Liver (tissue), 9 donors: ENCODE measurements around the gene TAPT1. TPM values are rescaled to one million over a fixed set of nuclear protein-coding genes. Genes with fewer than 3 reads are reported as not detected.

Experiments used
- DNase-seq: peaks from one replicate; pipeline ENCODE4 v3.0.0-alpha.2; 2017; ENCODE audit warnings: low spot score
- H3K27ac ChIP-seq, 2 donors: one replicate each; pipeline ENCODE4 v1.7.0; 2013; ENCODE audit warnings: inconsistent platforms in 2 of 2, low read length in 2 of 2, control low read depth in 1 of 2, low read depth in 1 of 2, mild to moderate bottlenecking in 1 of 2
- H3K27me3 ChIP-seq, 4 donors: one replicate each; pipeline versions ENCODE4 v1.6.1 to v1.7.0; 2013; ENCODE audit warnings: low read length in 3 of 4, inconsistent platforms in 1 of 4, mild to moderate bottlenecking in 1 of 4, moderate library complexity in 1 of 4; ENCODE audit not compliant: control insufficient read depth in 4 of 4, insufficient read depth in 4 of 4
- H3K36me3 ChIP-seq, 4 donors: one replicate each; pipeline versions ENCODE4 v1.6.1 to v1.7.0; 2013; ENCODE audit warnings: low read length in 3 of 4, mild to moderate bottlenecking in 3 of 4, low read depth in 1 of 4, moderate library complexity in 1 of 4; ENCODE audit not compliant: control insufficient read depth in 4 of 4, insufficient read depth in 3 of 4
- H3K4me1 ChIP-seq, 4 donors: one replicate each; pipeline versions ENCODE4 v1.6.1 to v1.7.0; 2013; ENCODE audit warnings: low read length in 3 of 4, mild to moderate bottlenecking in 3 of 4, moderate library complexity in 1 of 4; ENCODE audit not compliant: control insufficient read depth in 4 of 4, insufficient read depth in 4 of 4
- H3K4me3 ChIP-seq, 3 donors: one replicate each; pipeline versions ENCODE4 v1.6.1 to v1.7.0; 2013; ENCODE audit warnings: low read length in 3 of 3, control low read depth in 1 of 3, low read depth in 1 of 3, mild to moderate bottlenecking in 1 of 3
- H3K9ac ChIP-seq, 2 donors: one replicate each; pipeline ENCODE4 v1.7.0; 2013; ENCODE audit warnings: low read length in 2 of 2, mild to moderate bottlenecking in 2 of 2, moderate library complexity in 2 of 2, control low read depth in 1 of 2, low read depth in 1 of 2
- H3K9me3 ChIP-seq, 4 donors: one replicate each; pipeline versions ENCODE4 v1.6.1 to v1.7.0; 2013; ENCODE audit warnings: low read length in 3 of 4; ENCODE audit not compliant: control insufficient read depth in 4 of 4
- EGR1 ChIP-seq, 2 donors: IDR thresholded peaks; 2 replicates each; pipeline ENCODE4 v1.6.1; 2016 to 2018; ENCODE audit warnings: antibody characterized with exemption in 2 of 2, low read depth in 2 of 2
- FOXA2 ChIP-seq: IDR thresholded peaks from 2 replicates; pipeline ENCODE4 v1.6.1; 2016; ENCODE audit warnings: antibody characterized with exemption
- HNF4A ChIP-seq, 2 donors: conservative IDR thresholded peaks; 2 replicates each; pipeline ENCODE4 v1.6.1; 2016; ENCODE audit warnings: antibody characterized with exemption in 2 of 2, mild to moderate bottlenecking in 2 of 2
- HNF4G ChIP-seq: IDR thresholded peaks from 2 replicates; pipeline ENCODE4 v1.6.1; 2016; ENCODE audit warnings: antibody characterized with exemption
- JUND ChIP-seq, 2 donors: IDR thresholded peaks; 2 replicates each; pipeline ENCODE4 v1.6.1; 2016; ENCODE audit warnings: antibody characterized with exemption in 2 of 2
- NR2F2 ChIP-seq: IDR thresholded peaks from 2 replicates; pipeline ENCODE4 v1.6.1; 2016; ENCODE audit warnings: antibody characterized with exemption
- RAD21 ChIP-seq, 2 donors: IDR thresholded peaks; 2 replicates each; pipeline ENCODE4 v1.6.1; 2016; ENCODE audit warnings: antibody characterized with exemption in 2 of 2, mild to moderate bottlenecking in 2 of 2
- RXRA ChIP-seq, 2 donors: IDR thresholded peaks; 2 replicates each; pipeline ENCODE4 v1.6.1; 2017 to 2018; ENCODE audit warnings: antibody characterized with exemption in 2 of 2, mild to moderate bottlenecking in 1 of 2
- SP1 ChIP-seq: IDR thresholded peaks from 2 replicates; pipeline ENCODE4 v1.6.1; 2018; ENCODE audit warnings: antibody characterized with exemption, mild to moderate bottlenecking
- TAF1 ChIP-seq: conservative IDR thresholded peaks from 2 replicates; pipeline ENCODE4 v1.6.1; 2016; ENCODE audit warnings: antibody characterized with exemption, mild to moderate bottlenecking
- YY1 ChIP-seq: IDR thresholded peaks from 2 replicates; pipeline ENCODE4 v1.6.1; 2016; ENCODE audit warnings: antibody characterized with exemption, mild to moderate bottlenecking
- WGBS: extraction: QIAGEN DNeasy Blood & Tissue Kit; methylation state at CpG from one replicate; pipeline ENCODE4 v1.1.7; 2013; 5-methylcytosine and 5-hydroxymethylcytosine counted together
- polyA plus RNA-seq, 2 donors: library from polyadenylated mRNA; stranded (reverse) in 1 of 2; unstranded in 1 of 2; fragments of 200-250 nt in 1 of 2; fragments of >200 nt in 1 of 2; fragmentation: Nextera tagmentation in 1 of 2; extraction: Ambion mirVana in 1 of 2; gene quantifications; one replicate each; pipeline versions ENCODE4 v1.2.1 to v1.2.3, GENCODE V29; 2013 to 2015
- total RNA-seq, 2 donors: library from RNA; depleted of rRNA; stranded (reverse); fragments of >200 nt; gene quantifications; one replicate each; pipeline ENCODE4 v1.2.3, GENCODE V29; 2014
- TF ChIP-seq, protein P1 (sequence below): IDR thresholded peaks from 2 replicates; pipeline ENCODE4 v1.6.1; 2016; ENCODE audit warnings: antibody characterized with exemption
- TF ChIP-seq, protein P2 (sequence below): IDR thresholded peaks from 2 replicates; pipeline ENCODE4 v1.6.1; 2016; ENCODE audit warnings: antibody characterized with exemption
- TF ChIP-seq, protein P3 (sequence below): fragments of 150-350 bp; IDR thresholded peaks from 2 replicates; pipeline ENCODE4 v1.5.1; 2017; ENCODE audit warnings: improper control_type of control experiment, low read depth, low read length; ENCODE audit not compliant: missing input control
- donor health status: healthy.
- donor health status: healthy.
- donor health status: healthy.
- donor health status: healthy.
- donor health status: healthy.

The TAPT1 gene
- total and polyA plus RNA-seq, 4 donors, result 12.2 to 53.7 (median 22.1) TPM

DNA sequence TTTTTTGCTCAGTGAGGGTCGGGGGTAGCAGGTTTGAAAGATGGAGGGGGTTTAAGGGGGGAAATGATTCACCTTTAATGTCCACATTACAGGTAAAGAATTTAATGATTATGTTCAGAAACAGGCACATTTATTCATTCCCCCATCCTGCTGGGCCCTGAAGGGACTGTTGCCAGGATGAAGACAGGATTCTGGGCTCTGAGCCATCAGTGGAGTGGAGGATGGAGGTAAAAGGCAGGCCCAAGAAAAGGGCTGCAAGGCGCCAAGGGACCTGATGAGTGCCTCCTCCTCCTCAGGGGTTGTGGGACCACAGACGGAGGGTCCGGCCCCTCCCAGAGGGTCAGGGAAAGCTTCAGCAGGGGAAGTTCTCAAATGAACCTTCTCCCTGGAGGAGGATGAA is 102.0 kb downstream of the TAPT1 start:
- no peak overlapping the region for H3K27ac ChIP-seq
- 89% methylated on average over 4 of the region's 4 CpGs for WGBS
- no peak for TF ChIP-seq YY1
- H3K36me3 ChIP-seq, result no peaks in the 10 kb centered on the region
- no peak for DNase-seq
- peaks cover 0 to 1% (median 0%) of the 10 kb centered on the region in 4 donors for H3K4me1 ChIP-seq
- no peak overlapping the region for H3K4me3 ChIP-seq
- no peaks in the 10 kb centered on the region for H3K9me3 ChIP-seq
- no peaks in the 10 kb centered on the region for H3K27me3 ChIP-seq
- no peak overlapping the region for H3K9ac ChIP-seq

DNA sequence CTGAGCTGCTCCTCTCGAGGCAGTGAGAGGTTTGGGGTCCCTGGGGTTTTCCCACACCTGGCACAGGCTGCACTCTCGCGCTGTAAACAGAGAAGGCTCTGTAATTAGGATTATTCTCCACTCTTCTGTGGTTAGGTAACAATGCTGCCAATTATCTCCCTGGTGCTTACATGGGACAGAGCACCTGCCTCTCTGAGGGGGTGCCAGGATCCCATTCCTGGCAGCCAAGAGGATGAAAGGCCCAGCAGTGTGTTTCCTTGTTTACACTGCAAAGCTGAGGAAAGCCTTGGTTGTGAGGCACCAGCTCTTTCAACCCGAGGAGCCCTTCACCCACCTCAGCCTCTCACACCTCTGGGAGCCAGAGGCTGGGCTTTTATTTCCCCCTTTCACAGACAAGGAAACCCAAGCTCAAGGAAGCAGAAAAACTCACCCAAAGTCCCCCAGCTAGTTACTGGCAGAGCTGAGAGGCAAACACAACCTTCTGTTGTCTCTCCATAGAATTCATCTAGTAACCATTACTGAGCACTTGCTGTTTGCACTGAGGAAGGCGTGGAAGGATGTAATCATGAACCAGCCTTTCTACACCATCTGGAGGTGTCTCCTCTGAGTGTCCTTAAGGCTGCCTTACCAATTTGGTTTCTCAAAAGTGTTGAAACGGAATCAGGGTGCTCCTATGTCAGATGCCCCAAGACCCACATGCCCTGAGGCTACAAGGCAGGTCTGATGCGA is 102.8 kb downstream of the TAPT1 start:
- TF ChIP-seq, protein P1, sequence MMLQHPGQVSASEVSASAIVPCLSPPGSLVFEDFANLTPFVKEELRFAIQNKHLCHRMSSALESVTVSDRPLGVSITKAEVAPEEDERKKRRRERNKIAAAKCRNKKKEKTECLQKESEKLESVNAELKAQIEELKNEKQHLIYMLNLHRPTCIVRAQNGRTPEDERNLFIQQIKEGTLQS, result no peak
- TF ChIP-seq HNF4A (conservative IDR thresholded peaks at IDR 0.05) (no peak), FOXA2 (no peak), RXRA (IDR thresholded peaks at IDR 0.05) (no peak), YY1 (no peak), JUND (IDR thresholded peaks at IDR 0.05) (no peak), HNF4G (no peak), EGR1 (IDR thresholded peaks at IDR 0.05; ENCODE audit: low read depth in 2 of 2) (no peak), RAD21 (IDR thresholded peaks at IDR 0.05) (no peak), SP1 (no peak)
- TF ChIP-seq, protein P2, sequence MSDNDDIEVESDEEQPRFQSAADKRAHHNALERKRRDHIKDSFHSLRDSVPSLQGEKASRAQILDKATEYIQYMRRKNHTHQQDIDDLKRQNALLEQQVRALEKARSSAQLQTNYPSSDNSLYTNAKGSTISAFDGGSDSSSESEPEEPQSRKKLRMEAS, result no peak
- Histone ChIP-seq H3K9me3 (no peaks in the 10 kb centered on the region), H3K4me1 (no peaks in the 10 kb centered on the region), H3K27ac (no peak overlapping the region), H3K27me3 (no peaks in the 10 kb centered on the region), H3K4me3 (no peak overlapping the region), H3K9ac (no peak overlapping the region), H3K36me3 (no peaks in the 10 kb centered on the region)
- 73% methylated on average over 7 of the region's 7 CpGs for WGBS
- DNase-seq, result no peak

DNA sequence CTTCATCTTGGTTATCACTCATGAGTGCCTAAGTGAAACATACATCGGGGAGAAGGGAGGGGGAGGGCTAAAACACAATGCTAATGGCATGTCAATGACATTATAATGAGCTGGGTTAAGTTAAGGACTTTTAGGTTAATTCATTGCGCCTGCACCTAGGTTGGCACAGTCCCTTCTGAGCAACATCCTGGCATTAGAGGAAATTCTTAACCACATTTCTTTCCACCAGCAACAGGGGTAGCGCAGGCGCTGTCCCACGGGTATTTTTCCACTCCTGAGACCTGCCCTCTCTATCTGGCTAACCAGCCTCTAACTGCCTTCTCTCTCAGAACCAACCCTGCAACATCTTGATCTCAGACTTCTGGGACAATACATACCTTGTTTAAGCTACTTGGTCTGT is 103.5 kb downstream of the TAPT1 start:
- Histone ChIP-seq H3K27ac (no peak overlapping the region), H3K36me3 (no peaks in the 10 kb centered on the region)
- no peak for TF ChIP-seq RAD21 (IDR thresholded peaks at IDR 0.05)
- TF ChIP-seq, protein P2, result no peak
- no peak for TF ChIP-seq FOXA2
- no peak for TF ChIP-seq RXRA (IDR thresholded peaks at IDR 0.05)
- TF ChIP-seq EGR1 (IDR thresholded peaks at IDR 0.05; ENCODE audit: low read depth in 2 of 2), result no peak
- TF ChIP-seq HNF4A (conservative IDR thresholded peaks at IDR 0.05), result no peak
- no peak for TF ChIP-seq NR2F2
- TF ChIP-seq TAF1, result no peak
- no peak for TF ChIP-seq SP1

DNA sequence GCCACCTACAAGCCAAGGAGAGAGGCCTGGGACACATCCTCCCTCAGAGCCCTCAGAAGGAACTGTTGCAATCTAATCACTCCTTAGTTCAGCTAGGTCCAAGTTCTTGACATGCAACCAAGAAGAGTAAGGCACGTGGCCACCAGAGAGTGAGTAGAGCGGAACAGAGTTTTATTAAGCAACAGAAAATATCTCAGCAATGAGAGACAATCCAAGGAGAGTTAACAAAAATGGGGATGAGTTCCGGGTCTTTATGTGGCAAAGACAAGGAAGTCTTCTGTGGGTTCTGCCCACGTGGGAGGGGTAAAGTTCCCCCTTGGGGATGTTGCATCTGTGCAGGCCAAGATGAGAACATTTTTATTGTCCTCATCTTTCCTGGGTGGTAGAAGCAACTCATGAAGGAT is 104.0 kb downstream of the TAPT1 start:
- no peaks in the 10 kb centered on the region for H3K9me3 ChIP-seq
- no peaks in the 10 kb centered on the region for H3K36me3 ChIP-seq
- H3K4me1 ChIP-seq, result no peaks in the 10 kb centered on the region
- H3K27me3 ChIP-seq, result no peaks in the 10 kb centered on the region
- no peak overlapping the region for H3K27ac ChIP-seq
- TF ChIP-seq, protein P3, sequence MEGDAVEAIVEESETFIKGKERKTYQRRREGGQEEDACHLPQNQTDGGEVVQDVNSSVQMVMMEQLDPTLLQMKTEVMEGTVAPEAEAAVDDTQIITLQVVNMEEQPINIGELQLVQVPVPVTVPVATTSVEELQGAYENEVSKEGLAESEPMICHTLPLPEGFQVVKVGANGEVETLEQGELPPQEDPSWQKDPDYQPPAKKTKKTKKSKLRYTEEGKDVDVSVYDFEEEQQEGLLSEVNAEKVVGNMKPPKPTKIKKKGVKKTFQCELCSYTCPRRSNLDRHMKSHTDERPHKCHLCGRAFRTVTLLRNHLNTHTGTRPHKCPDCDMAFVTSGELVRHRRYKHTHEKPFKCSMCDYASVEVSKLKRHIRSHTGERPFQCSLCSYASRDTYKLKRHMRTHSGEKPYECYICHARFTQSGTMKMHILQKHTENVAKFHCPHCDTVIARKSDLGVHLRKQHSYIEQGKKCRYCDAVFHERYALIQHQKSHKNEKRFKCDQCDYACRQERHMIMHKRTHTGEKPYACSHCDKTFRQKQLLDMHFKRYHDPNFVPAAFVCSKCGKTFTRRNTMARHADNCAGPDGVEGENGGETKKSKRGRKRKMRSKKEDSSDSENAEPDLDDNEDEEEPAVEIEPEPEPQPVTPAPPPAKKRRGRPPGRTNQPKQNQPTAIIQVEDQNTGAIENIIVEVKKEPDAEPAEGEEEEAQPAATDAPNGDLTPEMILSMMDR, result no peak
- no peak for TF ChIP-seq EGR1 (IDR thresholded peaks at IDR 0.05; ENCODE audit: low read depth in 2 of 2)
- TF ChIP-seq, protein P2, result no peak
- WGBS, result 84% methylated on average over 4 of the region's 4 CpGs
- H3K9ac ChIP-seq, result no peak overlapping the region
- no peak overlapping the region for H3K4me3 ChIP-seq
- no peak for DNase-seq

More for the DNA sequence above, 103.5 kb downstream of the TAPT1 start:
- 77% methylated on average over 5 of the region's 5 CpGs for WGBS
- Histone ChIP-seq H3K4me3 (no peak overlapping the region), H3K4me1 (no peaks in the 10 kb centered on the region), H3K9ac (no peak overlapping the region), H3K9me3 (no peaks in the 10 kb centered on the region), H3K27me3 (no peaks in the 10 kb centered on the region)
- no peak for DNase-seq
